GM23338 (cell line): Measurements from ENCODE around the gene CDH7. TPM values are rescaled to one million over a fixed set of nuclear protein-coding genes. Genes with fewer than 3 reads are reported as not detected.

Source experiments
- ATAC-seq: fragments of 200-7000 bp; cut with Tn5 transposase; 3 replicates; pipeline ENCODE4 v1.9.1; 2020
- DNase-seq: peaks from one replicate; pipeline ENCODE4 v3.0.0-alpha.2; 2015; ENCODE audit warnings: low spot score
- H2AFZ ChIP-seq: fragments of 200-600 bp; sonication (generic); 2 replicates; pipeline ENCODE4 v1.8.0; 2016; ENCODE audit warnings: antibody characterized with exemption, mild to moderate bottlenecking, moderate library complexity
- H3F3A ChIP-seq: fragments of 200-600 bp; sonication (generic); replicated peaks from 2 replicates; pipeline ENCODE4 v1.8.0; 2017; ENCODE audit warnings: antibody characterized with exemption, mixed run types, low read depth
- H3K27ac ChIP-seq: fragments of 200-600 bp; sonication (generic); 2 replicates; pipeline ENCODE4 v1.6.1; 2016; ENCODE audit warnings: low read depth
- H3K27me3 ChIP-seq: fragments of 200-600 bp; sonication (generic); 2 replicates; pipeline ENCODE4 v1.8.0; 2016; ENCODE audit warnings: mild to moderate bottlenecking, mixed run types, moderate library complexity; ENCODE audit not compliant: insufficient read depth
- H3K36me3 ChIP-seq: fragments of 200-600 bp; sonication (generic); 2 replicates; pipeline ENCODE4 v1.8.0; 2016; ENCODE audit warnings: mild to moderate bottlenecking; ENCODE audit not compliant: insufficient read depth
- H3K4me1 ChIP-seq: fragments of 200-600 bp; sonication (generic); 2 replicates; pipeline ENCODE4 v1.8.0; 2016; ENCODE audit warnings: mild to moderate bottlenecking, moderate library complexity; ENCODE audit not compliant: insufficient read depth
- H3K4me2 ChIP-seq: fragments of 200-600 bp; sonication (generic); 2 replicates; pipeline ENCODE4 v1.7.1; 2017; ENCODE audit warnings: mixed run types
- H3K4me3 ChIP-seq: fragments of 200-600 bp; sonication (generic); 2 replicates; pipeline ENCODE4 v1.6.1; 2016; ENCODE audit warnings: mixed run types
- H3K79me2 ChIP-seq: fragments of 200-600 bp; sonication (generic); replicated peaks from 2 replicates; pipeline ENCODE4 v1.8.0; 2017; ENCODE audit warnings: mild to moderate bottlenecking; ENCODE audit not compliant: insufficient read depth
- H3K9me2 ChIP-seq: fragments of 200-600 bp; sonication (generic); 2 replicates; pipeline ENCODE4 v1.8.0; 2017; ENCODE audit not compliant: insufficient read depth
- H4K20me1 ChIP-seq: fragments of 200-600 bp; sonication (generic); replicated peaks from 2 replicates; pipeline ENCODE4 v1.8.0; 2017; ENCODE audit warnings: mild to moderate bottlenecking; ENCODE audit not compliant: insufficient read depth
- H3K27ac Mint-ChIP-seq: 2 replicates; pipeline ENCODE4 v1.8.0; 2020; ENCODE audit warnings: inconsistent platforms, mild to moderate bottlenecking, moderate library complexity, mixed read lengths
- H3K27me3 Mint-ChIP-seq: 3 replicates; pipeline ENCODE4 v1.8.0; 2022; ENCODE audit warnings: low read depth, mild to moderate bottlenecking, moderate library complexity, mixed read lengths, inconsistent platforms; ENCODE audit not compliant: insufficient read depth, poor library complexity
- H3K36me3 Mint-ChIP-seq: 3 replicates; pipeline ENCODE4 v1.8.0; 2021; ENCODE audit warnings: low read depth, mild to moderate bottlenecking, inconsistent platforms, moderate library complexity, mixed read lengths
- H3K4me1 Mint-ChIP-seq: 3 replicates; pipeline ENCODE4 v1.8.0; 2020; ENCODE audit warnings: mild to moderate bottlenecking, inconsistent platforms, mixed read lengths
- H3K4me3 Mint-ChIP-seq: 3 replicates; pipeline ENCODE4 v1.8.0; 2021; ENCODE audit warnings: moderate library complexity, mild to moderate bottlenecking, inconsistent platforms, mixed read lengths
- H3K9me3 Mint-ChIP-seq: 3 replicates; pipeline ENCODE4 v1.8.0; 2020; ENCODE audit warnings: moderate library complexity, mild to moderate bottlenecking, inconsistent platforms, mixed read lengths
- EZH2 ChIP-seq: fragments of 200-600 bp; sonication (generic); IDR thresholded peaks from one replicate; pipeline ENCODE4 v1.8.0; 2017; ENCODE audit warnings: antibody characterized with exemption, mild to moderate bottlenecking, low read depth; ENCODE audit not compliant: unreplicated experiment
- EZH2phosphoT487 ChIP-seq: fragments of 200-600 bp; sonication (generic); IDR thresholded peaks from one replicate; pipeline ENCODE4 v1.8.1; 2018; ENCODE audit warnings: antibody characterized with exemption; ENCODE audit not compliant: unreplicated experiment
- JUNB ChIP-seq: IDR thresholded peaks from one replicate; pipeline ENCODE4 v1.6.1; 2016; ENCODE audit warnings: antibody characterized with exemption; ENCODE audit not compliant: unreplicated experiment
- NANOG ChIP-seq: IDR thresholded peaks from 2 replicates; pipeline ENCODE4 v1.6.1; 2016; ENCODE audit warnings: antibody characterized with exemption, borderline replicate concordance
- POLR2AphosphoS5 ChIP-seq: IDR thresholded peaks from 2 replicates; pipeline ENCODE4 v1.6.1; 2016; ENCODE audit warnings: antibody characterized with exemption, low read depth
- ZNF114 ChIP-seq: fragments of 250-450 bp; sonication (Bioruptor Pico); IDR thresholded peaks from 2 replicates; pipeline ENCODE4 v1.5.0; 2020; ENCODE audit warnings: mild to moderate bottlenecking, moderate library complexity
- ZNF331 ChIP-seq: fragments of 250-450 bp; sonication (Bioruptor Pico); IDR thresholded peaks from 2 replicates; pipeline ENCODE4 v1.5.0; 2020; ENCODE audit warnings: low read depth, mild to moderate bottlenecking, moderate library complexity
- polyA plus RNA-seq: library from polyadenylated mRNA; unstranded; fragments of >200 nt; fragmentation: Nextera tagmentation; extraction: Ambion mirVana; gene quantifications from 2 replicates; pipeline ENCODE4 v1.2.1, GENCODE V29; 2016
- total RNA-seq: library from RNA; depleted of rRNA; stranded (reverse); fragments of >200 nt; shearing (Covaris generic); gene quantifications from 2 replicates; pipeline ENCODE4 v1.2.3, GENCODE V29; 2014
- TF ChIP-seq, protein P1 (sequence below): fragments of 250-450 bp; sonication (Bioruptor Pico); IDR thresholded peaks from 2 replicates; pipeline ENCODE4 v1.5.0; 2020; ENCODE audit warnings: mild to moderate bottlenecking, moderate library complexity
- TF ChIP-seq, protein P2 (sequence below): IDR thresholded peaks from 2 replicates; pipeline ENCODE4 v1.6.1; 2016; ENCODE audit warnings: antibody characterized with exemption
- TF ChIP-seq, protein P3 (sequence below), 2 experiments: fragments of 200-600 bp in 1 of 2; sonication (generic) in 1 of 2; conservative IDR thresholded peaks; 2 replicates each; pipeline versions ENCODE4 v1.5.1 to v1.6.1; 2016 to 2017; ENCODE audit warnings: antibody characterized with exemption in 2 of 2, low read depth in 2 of 2, mild to moderate bottlenecking in 2 of 2, moderate library complexity in 1 of 2

CDH7 gene
- total and polyA plus RNA-seq, 2 experiments from 2014 or later: 1.8 TPM

DNA sequence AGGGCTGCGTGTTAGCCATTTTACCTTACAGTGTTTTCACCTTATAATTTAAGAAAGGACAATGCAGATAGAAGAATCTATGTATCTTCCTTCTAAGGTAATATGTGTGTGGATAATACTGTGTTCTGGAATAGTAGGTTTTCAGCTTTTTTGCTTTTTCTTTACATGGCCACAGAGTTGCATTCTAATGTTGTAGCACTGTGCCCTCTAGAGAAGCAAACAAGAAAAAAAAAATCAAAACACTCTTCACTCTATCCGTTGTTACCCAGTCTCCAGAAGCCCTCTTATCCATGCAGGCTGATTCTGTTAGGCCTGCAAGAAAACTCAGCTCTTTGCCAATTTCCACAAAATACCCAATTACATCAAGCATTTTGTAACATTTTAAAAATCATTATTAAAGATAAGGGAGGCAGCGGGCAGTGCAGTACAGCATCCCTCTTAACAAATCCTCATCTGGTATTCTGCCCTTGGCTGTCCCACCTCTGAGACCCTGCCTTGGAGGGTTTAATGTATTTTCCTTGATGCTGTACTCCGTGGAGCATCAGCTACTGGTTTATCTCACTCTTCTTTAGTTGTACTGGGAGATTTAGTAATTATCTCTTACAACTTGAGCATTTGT, 41.8 kb downstream of the CDH7 start:
- Histone ChIP-seq H3K4me2 (no peak overlapping the region), H3K4me3 (no peak overlapping the region), H3K27me3 (no peaks in the 10 kb centered on the region), H3K79me2 (no peaks in the 10 kb centered on the region), H3K27ac (no peak overlapping the region), H3K36me3 (no peaks in the 10 kb centered on the region), H3F3A (no peaks in the 10 kb centered on the region), H3K9me2 (no peaks in the 10 kb centered on the region), H3K4me1 (no peaks in the 10 kb centered on the region), H4K20me1 (no peaks in the 10 kb centered on the region), H2AFZ (no peak overlapping the region)
- TF ChIP-seq ZNF331 (CRISPR knock-in tag): no peak
- H3K9me3 Mint-ChIP-seq: no peaks in the 10 kb centered on the region
- no peak overlapping the region for H3K4me3 Mint-ChIP-seq
- H3K27ac Mint-ChIP-seq: no peak overlapping the region
- no peaks in the 10 kb centered on the region for H3K36me3 Mint-ChIP-seq
- no peaks in the 10 kb centered on the region for H3K4me1 Mint-ChIP-seq
- DNase-seq (no peak), ATAC-seq (no peak)
- H3K27me3 Mint-ChIP-seq: no peaks in the 10 kb centered on the region

GRCh38 chr18:65808759-65809158, 57.9 kb downstream of the CDH7 start:
- H3K27me3 Mint-ChIP-seq: peaks cover 4% of the 10 kb centered on the region
- H3K4me3 Mint-ChIP-seq: no peak overlapping the region
- Histone ChIP-seq H3K36me3 (no peaks in the 10 kb centered on the region), H3K79me2 (no peaks in the 10 kb centered on the region), H4K20me1 (no peaks in the 10 kb centered on the region), H3K4me2 (no peak overlapping the region), H3F3A (no peaks in the 10 kb centered on the region), H3K27me3 (no peaks in the 10 kb centered on the region), H3K9me2 (no peaks in the 10 kb centered on the region), H2AFZ (no peak overlapping the region), H3K4me1 (peaks cover 5% of the 10 kb centered on the region; the same call in 1 of the 2 replicates), H3K4me3 (no peak overlapping the region), H3K27ac (no peak overlapping the region)
- H3K27ac Mint-ChIP-seq: no peak overlapping the region
- peaks cover 7% of the 10 kb centered on the region; the same call in 2 of the 3 replicates for H3K4me1 Mint-ChIP-seq
- H3K36me3 Mint-ChIP-seq: no peaks in the 10 kb centered on the region
- H3K9me3 Mint-ChIP-seq: no peaks in the 10 kb centered on the region
- DNase-seq (no peak), ATAC-seq (no peak)
- no peak for TF ChIP-seq EZH2
- TF ChIP-seq JUNB: no peak
- TF ChIP-seq POLR2AphosphoS5: no peak
- TF ChIP-seq ZNF114 (CRISPR knock-in tag): no peak
- TF ChIP-seq, protein P1, sequence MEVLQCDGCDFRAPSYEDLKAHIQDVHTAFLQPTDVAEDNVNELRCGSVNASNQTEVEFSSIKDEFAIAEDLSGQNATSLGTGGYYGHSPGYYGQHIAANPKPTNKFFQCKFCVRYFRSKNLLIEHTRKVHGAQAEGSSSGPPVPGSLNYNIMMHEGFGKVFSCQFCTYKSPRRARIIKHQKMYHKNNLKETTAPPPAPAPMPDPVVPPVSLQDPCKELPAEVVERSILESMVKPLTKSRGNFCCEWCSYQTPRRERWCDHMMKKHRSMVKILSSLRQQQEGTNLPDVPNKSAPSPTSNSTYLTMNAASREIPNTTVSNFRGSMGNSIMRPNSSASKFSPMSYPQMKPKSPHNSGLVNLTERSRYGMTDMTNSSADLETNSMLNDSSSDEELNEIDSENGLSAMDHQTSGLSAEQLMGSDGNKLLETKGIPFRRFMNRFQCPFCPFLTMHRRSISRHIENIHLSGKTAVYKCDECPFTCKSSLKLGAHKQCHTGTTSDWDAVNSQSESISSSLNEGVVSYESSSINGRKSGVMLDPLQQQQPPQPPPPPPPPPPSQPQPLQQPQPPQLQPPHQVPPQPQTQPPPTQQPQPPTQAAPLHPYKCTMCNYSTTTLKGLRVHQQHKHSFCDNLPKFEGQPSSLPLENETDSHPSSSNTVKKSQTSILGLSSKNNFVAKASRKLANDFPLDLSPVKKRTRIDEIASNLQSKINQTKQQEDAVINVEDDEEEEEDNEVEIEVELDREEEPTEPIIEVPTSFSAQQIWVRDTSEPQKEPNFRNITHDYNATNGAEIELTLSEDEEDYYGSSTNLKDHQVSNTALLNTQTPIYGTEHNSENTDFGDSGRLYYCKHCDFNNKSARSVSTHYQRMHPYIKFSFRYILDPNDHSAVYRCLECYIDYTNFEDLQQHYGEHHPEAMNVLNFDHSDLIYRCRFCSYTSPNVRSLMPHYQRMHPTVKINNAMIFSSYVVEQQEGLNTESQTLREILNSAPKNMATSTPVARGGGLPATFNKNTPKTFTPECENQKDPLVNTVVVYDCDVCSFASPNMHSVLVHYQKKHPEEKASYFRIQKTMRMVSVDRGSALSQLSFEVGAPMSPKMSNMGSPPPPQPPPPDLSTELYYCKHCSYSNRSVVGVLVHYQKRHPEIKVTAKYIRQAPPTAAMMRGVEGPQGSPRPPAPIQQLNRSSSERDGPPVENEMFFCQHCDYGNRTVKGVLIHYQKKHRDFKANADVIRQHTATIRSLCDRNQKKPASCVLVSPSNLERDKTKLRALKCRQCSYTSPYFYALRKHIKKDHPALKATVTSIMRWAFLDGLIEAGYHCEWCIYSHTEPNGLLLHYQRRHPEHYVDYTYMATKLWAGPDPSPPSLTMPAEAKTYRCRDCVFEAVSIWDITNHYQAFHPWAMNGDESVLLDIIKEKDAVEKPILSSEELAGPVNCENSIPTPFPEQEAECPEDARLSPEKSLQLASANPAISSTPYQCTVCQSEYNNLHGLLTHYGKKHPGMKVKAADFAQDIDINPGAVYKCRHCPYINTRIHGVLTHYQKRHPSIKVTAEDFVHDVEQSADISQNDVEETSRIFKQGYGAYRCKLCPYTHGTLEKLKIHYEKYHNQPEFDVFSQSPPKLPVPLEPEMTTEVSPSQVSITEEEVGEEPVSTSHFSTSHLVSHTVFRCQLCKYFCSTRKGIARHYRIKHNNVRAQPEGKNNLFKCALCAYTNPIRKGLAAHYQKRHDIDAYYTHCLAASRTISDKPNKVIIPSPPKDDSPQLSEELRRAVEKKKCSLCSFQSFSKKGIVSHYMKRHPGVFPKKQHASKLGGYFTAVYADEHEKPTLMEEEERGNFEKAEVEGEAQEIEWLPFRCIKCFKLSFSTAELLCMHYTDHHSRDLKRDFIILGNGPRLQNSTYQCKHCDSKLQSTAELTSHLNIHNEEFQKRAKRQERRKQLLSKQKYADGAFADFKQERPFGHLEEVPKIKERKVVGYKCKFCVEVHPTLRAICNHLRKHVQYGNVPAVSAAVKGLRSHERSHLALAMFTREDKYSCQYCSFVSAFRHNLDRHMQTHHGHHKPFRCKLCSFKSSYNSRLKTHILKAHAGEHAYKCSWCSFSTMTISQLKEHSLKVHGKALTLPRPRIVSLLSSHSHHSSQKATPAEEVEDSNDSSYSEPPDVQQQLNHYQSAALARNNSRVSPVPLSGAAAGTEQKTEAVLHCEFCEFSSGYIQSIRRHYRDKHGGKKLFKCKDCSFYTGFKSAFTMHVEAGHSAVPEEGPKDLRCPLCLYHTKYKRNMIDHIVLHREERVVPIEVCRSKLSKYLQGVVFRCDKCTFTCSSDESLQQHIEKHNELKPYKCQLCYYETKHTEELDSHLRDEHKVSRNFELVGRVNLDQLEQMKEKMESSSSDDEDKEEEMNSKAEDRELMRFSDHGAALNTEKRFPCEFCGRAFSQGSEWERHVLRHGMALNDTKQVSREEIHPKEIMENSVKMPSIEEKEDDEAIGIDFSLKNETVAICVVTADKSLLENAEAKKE: no peak
- TF ChIP-seq EZH2phosphoT487: no peak
- TF ChIP-seq, protein P2, sequence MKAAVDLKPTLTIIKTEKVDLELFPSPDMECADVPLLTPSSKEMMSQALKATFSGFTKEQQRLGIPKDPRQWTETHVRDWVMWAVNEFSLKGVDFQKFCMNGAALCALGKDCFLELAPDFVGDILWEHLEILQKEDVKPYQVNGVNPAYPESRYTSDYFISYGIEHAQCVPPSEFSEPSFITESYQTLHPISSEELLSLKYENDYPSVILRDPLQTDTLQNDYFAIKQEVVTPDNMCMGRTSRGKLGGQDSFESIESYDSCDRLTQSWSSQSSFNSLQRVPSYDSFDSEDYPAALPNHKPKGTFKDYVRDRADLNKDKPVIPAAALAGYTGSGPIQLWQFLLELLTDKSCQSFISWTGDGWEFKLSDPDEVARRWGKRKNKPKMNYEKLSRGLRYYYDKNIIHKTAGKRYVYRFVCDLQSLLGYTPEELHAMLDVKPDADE: no peak
- no peak for TF ChIP-seq ZNF331 (CRISPR knock-in tag)
- TF ChIP-seq NANOG: no peak
- TF ChIP-seq, protein P3, sequence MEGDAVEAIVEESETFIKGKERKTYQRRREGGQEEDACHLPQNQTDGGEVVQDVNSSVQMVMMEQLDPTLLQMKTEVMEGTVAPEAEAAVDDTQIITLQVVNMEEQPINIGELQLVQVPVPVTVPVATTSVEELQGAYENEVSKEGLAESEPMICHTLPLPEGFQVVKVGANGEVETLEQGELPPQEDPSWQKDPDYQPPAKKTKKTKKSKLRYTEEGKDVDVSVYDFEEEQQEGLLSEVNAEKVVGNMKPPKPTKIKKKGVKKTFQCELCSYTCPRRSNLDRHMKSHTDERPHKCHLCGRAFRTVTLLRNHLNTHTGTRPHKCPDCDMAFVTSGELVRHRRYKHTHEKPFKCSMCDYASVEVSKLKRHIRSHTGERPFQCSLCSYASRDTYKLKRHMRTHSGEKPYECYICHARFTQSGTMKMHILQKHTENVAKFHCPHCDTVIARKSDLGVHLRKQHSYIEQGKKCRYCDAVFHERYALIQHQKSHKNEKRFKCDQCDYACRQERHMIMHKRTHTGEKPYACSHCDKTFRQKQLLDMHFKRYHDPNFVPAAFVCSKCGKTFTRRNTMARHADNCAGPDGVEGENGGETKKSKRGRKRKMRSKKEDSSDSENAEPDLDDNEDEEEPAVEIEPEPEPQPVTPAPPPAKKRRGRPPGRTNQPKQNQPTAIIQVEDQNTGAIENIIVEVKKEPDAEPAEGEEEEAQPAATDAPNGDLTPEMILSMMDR (conservative IDR thresholded peaks at IDR 0.05; ENCODE audit: low read depth in 2 of 2): no peak
